Right atrium auricular region (tissue), 2 donors: ENCODE measurements around the gene RPUSD4. TPM values are rescaled to one million over a fixed set of nuclear protein-coding genes. Genes with fewer than 3 reads are reported as not detected.

Experiments
- DNase-seq: peaks from one replicate; pipeline ENCODE4 v3.0.0-alpha.2; 2019; ENCODE audit warnings: low spot score
- H3K27ac ChIP-seq, 2 donors: fragments of 200-600 bp; sonication (generic); 1 replicate in 1 of 2; 2 replicates in 1 of 2; pipeline ENCODE4 v1.5.1; 2016 to 2019
- H3K27me3 ChIP-seq, 2 donors: fragments of 200-600 bp; sonication (generic); one replicate each; pipeline versions ENCODE4 v1.5.1 to v1.6.0; 2017 to 2019
- H3K36me3 ChIP-seq: fragments of 200-600 bp; sonication (generic); one replicate; pipeline ENCODE4 v1.5.1; 2016
- H3K4me1 ChIP-seq, 2 donors: fragments of 200-600 bp; sonication (generic); one replicate each; pipeline versions ENCODE4 v1.5.1 to v1.6.0; 2017 to 2019
- H3K4me3 ChIP-seq, 2 donors: fragments of 200-600 bp; sonication (generic); 1 replicate in 1 of 2; 2 replicates in 1 of 2; pipeline ENCODE4 v1.5.1; 2017 to 2019; ENCODE audit warnings: mild to moderate bottlenecking in 1 of 2, moderate library complexity in 1 of 2
- H3K9me3 ChIP-seq, 2 donors: fragments of 200-600 bp; sonication (generic); one replicate each; pipeline ENCODE4 v1.5.1; 2019
- total RNA-seq, 2 donors: library from RNA; depleted of rRNA; stranded (reverse); fragments of >200 nt; gene quantifications; one replicate each; pipeline ENCODE4 v1.1.0, GENCODE V29; 2016
- TF ChIP-seq, protein P1 (sequence below), 2 donors: fragments of 200-600 bp; sonication (generic); IDR thresholded peaks; one replicate each; pipeline ENCODE4 v1.5.1; 2019; ENCODE audit warnings: antibody characterized with exemption in 2 of 2

RPUSD4 gene
- total RNA-seq, 2 donors from 2014 or later = 13.3 to 14.3 TPM

DNA sequence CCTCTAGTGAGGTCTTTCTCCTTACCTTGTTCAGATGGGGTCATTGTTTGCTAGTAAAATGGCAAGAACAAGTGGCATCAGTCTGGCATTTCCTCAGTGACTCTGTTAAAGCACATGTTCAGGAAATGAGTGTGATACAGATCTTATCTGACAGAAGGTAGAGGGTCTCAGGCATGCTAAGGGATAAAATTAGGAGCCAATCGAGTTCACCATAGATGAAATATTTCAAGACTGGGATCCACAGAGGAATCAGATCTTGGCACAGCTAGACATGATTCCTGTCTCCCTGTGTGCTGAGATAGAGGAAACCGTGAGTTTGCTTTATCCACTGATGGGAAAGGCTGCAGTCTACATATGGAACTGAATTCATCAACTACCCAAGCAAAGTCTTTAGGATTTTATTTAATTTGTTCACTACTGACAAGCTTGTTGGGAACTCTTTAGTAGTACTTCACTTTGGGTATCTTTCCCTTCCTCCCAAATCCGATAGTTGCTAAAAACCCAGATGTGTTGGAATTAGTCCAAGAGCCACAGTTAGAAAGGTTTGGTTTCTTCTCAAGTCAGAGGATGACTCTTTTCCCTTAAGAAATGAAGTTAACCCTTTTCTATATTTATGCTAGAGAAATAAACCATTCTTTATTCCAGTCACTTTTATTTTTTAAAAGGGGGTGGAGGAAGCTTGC, 18.5 kb upstream of the RPUSD4 start:
- Histone ChIP-seq H3K4me3 (no peak overlapping the region), H3K4me1 (peaks cover 0 to 6% of the 10 kb centered on the region in 2 donors), H3K27me3 (no peaks in the 10 kb centered on the region), H3K27ac (no peak overlapping the region), H3K36me3 (peaks cover 13% of the 10 kb centered on the region), H3K9me3 (no peaks in the 10 kb centered on the region)
- no peak for DNase-seq
- TF ChIP-seq, protein P1, sequence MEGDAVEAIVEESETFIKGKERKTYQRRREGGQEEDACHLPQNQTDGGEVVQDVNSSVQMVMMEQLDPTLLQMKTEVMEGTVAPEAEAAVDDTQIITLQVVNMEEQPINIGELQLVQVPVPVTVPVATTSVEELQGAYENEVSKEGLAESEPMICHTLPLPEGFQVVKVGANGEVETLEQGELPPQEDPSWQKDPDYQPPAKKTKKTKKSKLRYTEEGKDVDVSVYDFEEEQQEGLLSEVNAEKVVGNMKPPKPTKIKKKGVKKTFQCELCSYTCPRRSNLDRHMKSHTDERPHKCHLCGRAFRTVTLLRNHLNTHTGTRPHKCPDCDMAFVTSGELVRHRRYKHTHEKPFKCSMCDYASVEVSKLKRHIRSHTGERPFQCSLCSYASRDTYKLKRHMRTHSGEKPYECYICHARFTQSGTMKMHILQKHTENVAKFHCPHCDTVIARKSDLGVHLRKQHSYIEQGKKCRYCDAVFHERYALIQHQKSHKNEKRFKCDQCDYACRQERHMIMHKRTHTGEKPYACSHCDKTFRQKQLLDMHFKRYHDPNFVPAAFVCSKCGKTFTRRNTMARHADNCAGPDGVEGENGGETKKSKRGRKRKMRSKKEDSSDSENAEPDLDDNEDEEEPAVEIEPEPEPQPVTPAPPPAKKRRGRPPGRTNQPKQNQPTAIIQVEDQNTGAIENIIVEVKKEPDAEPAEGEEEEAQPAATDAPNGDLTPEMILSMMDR (IDR thresholded peaks at IDR 0.05) = no peak

DNA sequence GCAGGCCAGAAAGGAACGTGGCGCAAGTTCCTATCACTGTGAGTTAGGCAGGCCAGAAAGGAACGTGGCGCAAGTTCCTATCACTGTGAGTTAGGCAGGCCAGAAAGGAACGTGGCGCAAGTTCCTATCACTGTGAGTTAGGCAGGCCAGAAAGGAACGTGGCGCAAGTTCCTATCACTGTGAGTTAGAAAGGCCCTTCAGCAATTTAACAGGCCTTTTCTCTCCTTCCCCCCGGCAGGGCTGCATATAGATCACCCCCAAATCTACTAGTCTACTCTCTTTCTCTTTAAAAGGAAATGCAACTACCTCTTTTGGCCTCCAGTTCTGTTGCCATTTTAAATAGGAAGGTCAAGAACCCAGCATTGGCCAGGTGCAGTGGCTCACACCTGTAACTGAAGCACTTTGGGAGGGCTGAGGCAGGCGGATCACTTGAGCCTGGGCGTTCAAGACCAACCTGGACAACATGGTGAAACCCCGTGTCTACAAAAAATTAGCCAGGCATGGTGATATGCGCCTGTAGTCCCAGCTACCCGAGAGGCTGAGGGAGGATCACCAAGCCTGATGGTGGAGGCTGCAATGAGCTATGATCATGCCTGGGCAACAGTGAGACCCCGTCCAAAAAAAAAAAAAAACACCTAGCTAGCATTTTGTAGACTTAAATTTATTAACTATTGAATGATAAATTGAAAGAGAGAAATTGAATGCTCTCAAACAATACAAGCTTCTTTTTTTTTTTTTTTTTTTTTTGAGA, 15.1 kb upstream of the RPUSD4 start:
- Histone ChIP-seq H3K27ac (no peak overlapping the region), H3K4me3 (no peak overlapping the region)
- DNase-seq = no peak

DNA sequence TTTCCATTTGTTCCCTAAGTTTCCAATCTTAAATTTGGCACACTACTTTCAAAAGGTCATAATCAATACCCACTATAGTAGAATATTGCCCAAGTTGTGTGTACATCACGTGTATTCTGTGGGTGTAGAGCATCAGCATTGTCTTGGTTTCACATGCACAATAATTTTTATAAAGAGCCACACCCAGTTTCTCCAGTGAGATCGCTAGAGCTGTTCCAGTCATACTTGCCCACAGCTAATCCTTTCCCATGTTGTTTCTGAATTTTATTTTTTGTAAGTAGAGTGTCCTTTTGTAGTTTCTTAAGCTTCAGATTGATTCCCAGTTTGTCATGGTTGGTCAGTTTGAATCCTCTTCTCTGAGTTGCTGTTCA, 13.8 kb upstream of the RPUSD4 start:
- TF ChIP-seq, protein P1 (IDR thresholded peaks at IDR 0.05) = no peak

More for the DNA sequence above, 15.1 kb upstream of the RPUSD4 start:
- Histone ChIP-seq H3K36me3 (peaks cover 13% of the 10 kb centered on the region), H3K4me1 (peaks cover 0 to under 1% of the 10 kb centered on the region in 2 donors), H3K27me3 (no peaks in the 10 kb centered on the region), H3K9me3 (no peaks in the 10 kb centered on the region)
- TF ChIP-seq, protein P1 (IDR thresholded peaks at IDR 0.05) = no peak

DNA sequence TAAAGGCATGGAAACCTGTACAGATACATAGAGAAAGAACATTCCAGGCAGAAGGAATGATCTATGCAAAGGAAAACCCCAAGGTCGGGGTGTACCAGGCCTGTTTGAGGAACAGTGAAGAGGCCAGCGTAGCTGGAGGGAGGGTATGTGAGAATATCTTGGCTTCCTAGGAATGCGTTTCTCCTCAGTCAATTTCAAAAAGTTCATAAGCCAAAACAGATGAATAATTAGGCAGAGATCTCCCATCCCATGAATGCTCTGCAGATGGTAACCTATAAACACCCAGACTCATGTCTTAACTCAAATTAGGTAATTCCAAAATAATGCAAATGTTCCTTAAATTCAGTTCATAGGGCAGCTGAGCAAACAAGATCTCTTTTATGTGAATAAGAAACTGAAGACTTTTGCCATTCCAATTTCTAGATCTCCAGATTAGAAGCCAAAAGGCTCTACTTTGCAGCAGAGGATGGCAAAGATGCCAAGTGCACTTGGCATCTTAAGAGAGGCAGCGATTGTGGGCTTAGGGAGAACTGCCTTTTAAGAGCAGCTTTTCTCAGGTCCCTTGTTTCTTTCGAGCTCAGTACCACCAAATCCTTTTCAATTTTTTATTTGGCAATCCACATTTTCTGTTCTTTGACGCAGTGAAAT, 13.3 kb upstream of the RPUSD4 start:
- no peak overlapping the region for H3K27ac ChIP-seq
- H3K9me3 ChIP-seq = no peaks in the 10 kb centered on the region
- H3K4me3 ChIP-seq = no peak overlapping the region
- H3K36me3 ChIP-seq = peaks cover 9% of the 10 kb centered on the region
- TF ChIP-seq, protein P1 (IDR thresholded peaks at IDR 0.05) = no peak
- DNase-seq = no peak
- H3K4me1 ChIP-seq = no peaks in the 10 kb centered on the region
- no peaks in the 10 kb centered on the region for H3K27me3 ChIP-seq

More for the DNA sequence above, 13.8 kb upstream of the RPUSD4 start:
- no peak overlapping the region for H3K4me3 ChIP-seq
- DNase-seq = no peak
- no peaks in the 10 kb centered on the region for H3K9me3 ChIP-seq
- H3K27me3 ChIP-seq = no peaks in the 10 kb centered on the region
- no peaks in the 10 kb centered on the region for H3K4me1 ChIP-seq
- no peak overlapping the region for H3K27ac ChIP-seq
- peaks cover 10% of the 10 kb centered on the region for H3K36me3 ChIP-seq

DNA sequence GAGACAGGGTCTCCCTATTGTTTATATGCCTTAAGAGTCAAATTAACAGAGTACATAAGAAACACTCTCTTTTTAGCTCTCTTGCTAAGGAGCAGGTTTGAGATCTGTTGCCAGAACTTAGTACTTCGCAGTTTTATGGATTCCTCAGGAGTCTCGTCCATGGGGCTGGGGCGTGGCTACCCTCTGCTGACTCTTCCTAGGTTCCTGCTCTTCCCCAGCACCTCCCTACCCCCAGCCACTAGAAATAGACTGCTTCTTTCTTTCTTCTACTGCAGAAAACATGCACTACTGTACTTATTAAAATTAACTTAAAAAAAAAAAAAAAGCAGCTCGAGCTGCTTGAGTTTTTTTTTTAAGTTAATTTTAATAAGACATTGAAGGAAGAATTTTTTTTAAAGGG, 8.1 kb upstream of the RPUSD4 start:
- no peaks in the 10 kb centered on the region for H3K36me3 ChIP-seq
- TF ChIP-seq, protein P1 (IDR thresholded peaks at IDR 0.05) = no peak
- H3K9me3 ChIP-seq = no peaks in the 10 kb centered on the region
- H3K4me3 ChIP-seq = no peak overlapping the region
- H3K4me1 ChIP-seq = no peaks in the 10 kb centered on the region
- DNase-seq = no peak
- H3K27ac ChIP-seq = no peak overlapping the region
- no peaks in the 10 kb centered on the region for H3K27me3 ChIP-seq
